ENCODE measurements around the gene MEP1B.

GRCh38 chr18:32158108-32158624, 31.7 kb upstream of the MEP1B start:
- peak; percentile 67 to 88 for TF ChIP-seq CTCF (IDR thresholded peaks at IDR 0.05)
- no peak for TF ChIP-seq EP300 (IDR thresholded peaks at IDR 0.05)
